Measurements from ENCODE around the gene DGKI. TPM values are rescaled to one million over a fixed set of nuclear protein-coding genes. Genes with fewer than 3 reads are reported as not detected.

The DGKI gene
- total and polyA plus RNA-seq, 12 donors = 0.12 to 4.6 (median 1.1) TPM

DNA sequence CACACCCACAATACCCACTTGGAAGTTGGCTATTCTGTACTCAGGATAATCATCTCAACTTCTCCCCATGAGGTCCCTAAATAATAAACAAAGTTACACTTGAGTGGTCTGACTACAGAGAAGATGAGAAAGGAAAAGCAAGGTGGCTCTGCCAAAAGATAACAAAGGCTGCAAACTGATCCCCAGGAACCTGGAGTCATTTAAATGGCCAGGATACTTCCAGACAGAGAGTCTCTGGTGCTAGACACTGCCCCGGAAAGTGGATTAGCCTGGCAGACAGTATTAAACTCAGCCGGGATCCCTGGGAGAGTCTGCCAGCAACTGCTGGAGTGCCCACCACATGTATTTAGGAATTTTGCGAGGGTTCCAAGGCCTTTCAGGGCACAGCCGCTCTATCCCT is 93.7 kb downstream of the DGKI start:
- no peak for TF ChIP-seq POLR2A (IDR thresholded peaks at IDR 0.05)
- TF ChIP-seq CTCF (IDR thresholded peaks at IDR 0.05) = no peak
- Histone ChIP-seq H3K9me3 (replicated peaks in 1 of 3) (no peaks in the 10 kb centered on the region), H3K4me3 (no peak overlapping the region), H3K4me1 (replicated peaks in 1 of 2) (no peaks in the 10 kb centered on the region), H3K36me3 (replicated peaks in 1 of 2) (no peaks in the 10 kb centered on the region), H3K27me3 (no peaks in the 10 kb centered on the region), H3K27ac (no peak overlapping the region)
- intact Hi-C loops (cut with DNase I) = no loop called here
- DNase-seq = no peak
- WGBS, 4 donors = 76 to 86% (median 80%) methylated on average over 4 of the region's 4 CpGs

- intact Hi-C loops (cut with DNase I) = no loop called here
- DNase-seq = no peak
- Histone ChIP-seq H3K4me1 (replicated peaks in 1 of 2) (no peaks in the 10 kb centered on the region), H3K9me3 (replicated peaks in 1 of 3) (no peaks in the 10 kb centered on the region), H3K36me3 (replicated peaks in 1 of 2) (no peaks in the 10 kb centered on the region), H3K4me3 (no peak overlapping the region), H3K27me3 (no peaks in the 10 kb centered on the region), H3K27ac (no peak overlapping the region)
- 83 to 90% (median 88%) methylated on average over 6 of the region's 6 CpGs for WGBS, 4 donors
- TF ChIP-seq CTCF (IDR thresholded peaks at IDR 0.05) (no peak), POLR2A (IDR thresholded peaks at IDR 0.05) (no peak)
These were observed 95.3 kb downstream of the DGKI start for GRCh38 chr7:137751361-137752009.

DNA sequence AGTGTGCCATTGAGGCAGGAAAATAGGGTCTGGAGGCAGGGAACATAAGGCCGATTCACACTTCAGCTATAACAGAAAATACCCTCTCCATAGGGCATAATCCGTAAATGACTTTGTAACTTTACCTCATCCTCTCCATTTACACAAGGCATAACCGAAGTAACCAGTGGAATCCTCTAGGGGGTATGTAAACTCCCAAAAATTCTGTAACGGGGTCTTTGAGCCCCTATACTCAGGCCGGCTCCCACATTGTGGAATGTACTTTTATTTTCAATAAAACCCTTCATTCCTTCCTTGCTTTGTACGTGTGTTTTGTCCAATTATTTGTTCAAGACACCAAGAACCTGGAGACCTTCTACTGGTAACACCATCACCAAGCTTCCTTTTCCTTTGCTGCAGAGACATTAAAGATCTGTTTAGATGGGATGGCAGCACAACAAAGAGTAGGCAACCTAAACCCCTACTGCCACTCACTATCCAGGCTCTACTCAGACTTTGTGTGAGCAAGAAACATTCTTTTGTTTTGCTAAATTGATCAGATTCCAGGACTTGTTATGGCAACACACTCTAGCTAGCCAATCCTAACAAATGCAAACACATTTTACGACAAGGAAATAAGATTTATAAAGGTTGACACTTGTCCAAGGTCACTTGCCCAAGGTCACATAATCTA is 99.3 kb downstream of the DGKI start:
- Histone ChIP-seq H3K27me3 (no peaks in the 10 kb centered on the region), H3K36me3 (replicated peaks in 1 of 2) (no peaks in the 10 kb centered on the region), H3K4me1 (replicated peaks in 1 of 2) (no peaks in the 10 kb centered on the region), H3K9me3 (replicated peaks in 1 of 3) (no peaks in the 10 kb centered on the region), H3K4me3 (no peak overlapping the region), H3K27ac (no peak overlapping the region)
- DNase-seq = no peak
- intact Hi-C loops (cut with DNase I) = no loop called here
- WGBS, 4 donors = 73 to 80% (median 77%) methylated on average over 7 of the region's 7 CpGs
- TF ChIP-seq POLR2A (IDR thresholded peaks at IDR 0.05) (no peak), CTCF (IDR thresholded peaks at IDR 0.05) (no peak)

DNA sequence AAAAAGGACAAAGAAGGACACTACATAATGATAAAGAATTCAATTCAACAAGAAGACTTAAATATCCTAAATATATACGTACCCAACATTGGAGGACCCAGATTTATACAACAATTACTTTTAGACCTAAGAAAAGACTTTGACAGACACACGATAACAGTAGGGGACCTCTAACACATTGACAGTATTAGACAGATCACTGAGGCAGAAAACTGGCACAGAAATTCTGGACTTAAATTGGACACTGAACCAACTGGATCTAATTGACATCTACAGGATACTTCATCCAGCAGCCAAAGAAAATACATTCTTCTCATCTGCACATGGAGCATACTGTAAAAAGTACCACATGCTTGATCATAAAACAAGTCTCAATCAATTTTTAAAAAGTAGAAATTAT is 103.8 kb downstream of the DGKI start:
- Histone ChIP-seq H3K4me3 (no peak overlapping the region), H3K27ac (no peak overlapping the region), H3K4me1 (replicated peaks in 1 of 2) (no peaks in the 10 kb centered on the region), H3K9me3 (replicated peaks in 1 of 3) (no peaks in the 10 kb centered on the region), H3K36me3 (replicated peaks in 1 of 2) (no peaks in the 10 kb centered on the region), H3K27me3 (no peaks in the 10 kb centered on the region)
- WGBS, 4 donors = 83 to 96% (median 92%) methylated on average over 2 of the region's 2 CpGs
- DNase-seq = no peak
- intact Hi-C loops (cut with DNase I) = no loop called here
- TF ChIP-seq CTCF (IDR thresholded peaks at IDR 0.05) = no peak
- no peak for TF ChIP-seq POLR2A (IDR thresholded peaks at IDR 0.05)
